SK-N-SH (cell line): ENCODE measurements around the gene BAIAP3. TPM values are rescaled to one million over a fixed set of nuclear protein-coding genes. Genes with fewer than 3 reads are reported as not detected.
A peak's percentile ranks its signal among the peaks of the same experiment; 100 is the strongest.

Source experiments
- CTCF ChIA-PET: fragments of 300-600, 350-600 bp; formaldehyde crosslinking; extraction: SDS; loops from one replicate; lab custom pipeline; 2021; lab: Yijun Ruan, JAX
- POLR2A ChIA-PET: fragments of 350-600 bp; sonication (Branson Sonifier 250); formaldehyde crosslinking; extraction: SDS; loops from one replicate; lab custom pipeline; 2020; ENCODE audit warnings: antibody characterized with exemption, inconsistent platforms; lab: Yijun Ruan, JAX
- DNase-seq: peaks from one replicate; pipeline ENCODE4 v3.0.0; 2012
- H2AFZ ChIP-seq: fragments of 200-600 bp; sonication (generic); 2 replicates; pipeline ENCODE4 v1.8.1; 2016; ENCODE audit warnings: antibody characterized with exemption, mild to moderate bottlenecking, low read depth
- H3F3A ChIP-seq: fragments of 200-600 bp; sonication (generic); replicated peaks from 2 replicates; pipeline ENCODE3; 2016; ENCODE audit warnings: antibody characterized with exemption, mild to moderate bottlenecking; ENCODE audit not compliant: insufficient read depth
- H3K27ac ChIP-seq, 2 experiments: fragments of 200-500 bp in 1 of 2; fragments of 200-600 bp in 1 of 2; sonication (Bioruptor generic) in 1 of 2; sonication (generic), shearing (Covaris generic) in 1 of 2; 2 replicates each; pipeline versions ENCODE4 v1.5.1 to v1.6.1; 2014 to 2016; ENCODE audit warnings: low read depth in 2 of 2, inconsistent platforms in 1 of 2, low read length in 1 of 2, mild to moderate bottlenecking in 1 of 2, mixed read lengths in 1 of 2
- H3K27me3 ChIP-seq: fragments of 200-600 bp; sonication (generic), shearing (Covaris generic); 2 replicates; pipeline ENCODE4 v1.6.1; 2016; ENCODE audit warnings: mixed run types; ENCODE audit not compliant: insufficient read depth
- H3K36me3 ChIP-seq, 2 experiments: fragments of 200-500 bp in 1 of 2; fragments of 200-600 bp in 1 of 2; sonication (Bioruptor generic) in 1 of 2; sonication (generic) in 1 of 2; replicated peaks in 1 of 2; 2 replicates each; pipeline versions ENCODE3 to v1.5.1; 2014 to 2016; ENCODE audit warnings: low read length in 1 of 2, mild to moderate bottlenecking in 1 of 2; ENCODE audit not compliant: insufficient read depth in 2 of 2, control insufficient read depth in 1 of 2
- H3K4me1 ChIP-seq, 2 experiments: fragments of 200-500 bp in 1 of 2; fragments of 200-600 bp in 1 of 2; sonication (Bioruptor generic) in 1 of 2; sonication (generic), shearing (Covaris generic) in 1 of 2; 2 replicates each; pipeline versions ENCODE4 v1.5.1 to v1.6.1; 2014 to 2016; ENCODE audit warnings: low read depth in 1 of 2, low read length in 1 of 2, mixed run types in 1 of 2; ENCODE audit not compliant: insufficient read depth in 2 of 2, control insufficient read depth in 1 of 2
- H3K4me2 ChIP-seq: fragments of 200-600 bp; sonication (generic), shearing (Covaris generic); 2 replicates; pipeline ENCODE4 v1.6.1; 2017; ENCODE audit warnings: mixed run types
- H3K4me3 ChIP-seq, 2 experiments: fragments of 200-500 bp in 1 of 2; fragments of 200-600 bp in 1 of 2; sonication (Bioruptor generic) in 1 of 2; sonication (generic), shearing (Covaris generic) in 1 of 2; 2 replicates each; pipeline versions ENCODE4 v1.5.1 to v1.8.1; 2014 to 2016; ENCODE audit warnings: low read depth in 2 of 2, inconsistent platforms in 1 of 2, low read length in 1 of 2, mild to moderate bottlenecking in 1 of 2, mixed read lengths in 1 of 2, moderate library complexity in 1 of 2
- H3K79me2 ChIP-seq: fragments of 200-600 bp; sonication (generic); 2 replicates; pipeline ENCODE4 v1.8.1; 2017; ENCODE audit warnings: mild to moderate bottlenecking; ENCODE audit not compliant: insufficient read depth
- H3K9ac ChIP-seq: fragments of 200-600 bp; sonication (generic); 2 replicates; pipeline ENCODE4 v1.6.1; 2017; ENCODE audit warnings: mixed run types
- H3K9me2 ChIP-seq: fragments of 200-600 bp; sonication (generic); 2 replicates; pipeline ENCODE4 v1.6.1; 2017; ENCODE audit warnings: mixed run types
- H3K9me3 ChIP-seq: fragments of 200-600 bp; sonication (generic); 2 replicates; pipeline ENCODE4 v1.6.1; 2017; ENCODE audit warnings: mixed run types, mild to moderate bottlenecking, moderate library complexity
- H4K20me1 ChIP-seq: fragments of 200-600 bp; sonication (generic); 2 replicates; pipeline ENCODE4 v1.6.1; 2017; ENCODE audit warnings: mild to moderate bottlenecking, mixed run types; ENCODE audit not compliant: insufficient read depth
- ELF1 ChIP-seq: IDR thresholded peaks from 2 replicates; pipeline ENCODE4 v1.4.0; 2012
- EP300 ChIP-seq, 2 experiments: IDR thresholded peaks; 2 replicates each; pipeline versions ENCODE4 v1.4.0 to v1.6.1; 2012; ENCODE audit warnings: borderline replicate concordance in 1 of 2, low read depth in 1 of 2, low read length in 1 of 2
- FOSL2 ChIP-seq: IDR thresholded peaks from 2 replicates; pipeline ENCODE4 v1.4.0; 2012; ENCODE audit warnings: low read depth, mild to moderate bottlenecking, moderate library complexity, borderline replicate concordance
- FOXJ3 ChIP-seq: sonication (generic); formaldehyde crosslinking; IDR thresholded peaks from 2 replicates; pipeline ENCODE4 v1.5.1; 2020; ENCODE audit warnings: mild to moderate bottlenecking, missing genetic modification reagents
- JUND ChIP-seq: IDR thresholded peaks from 2 replicates; pipeline ENCODE4 v1.4.0; 2012
- MEF2A ChIP-seq: IDR thresholded peaks from 2 replicates; pipeline ENCODE4 v1.4.0; 2012; ENCODE audit warnings: low read depth, borderline replicate concordance
- MXI1 ChIP-seq: IDR thresholded peaks from 2 replicates; pipeline ENCODE4 v1.6.1; 2012; ENCODE audit warnings: mild to moderate bottlenecking, low read depth, low read length, improper control_type of control experiment
- NRF1 ChIP-seq: IDR thresholded peaks from 2 replicates; pipeline ENCODE4 v1.6.1; 2012; ENCODE audit warnings: low read depth, mild to moderate bottlenecking, low read length
- POLR2AphosphoS5 ChIP-seq: IDR thresholded peaks from 2 replicates; pipeline ENCODE4 v1.6.1; 2012; ENCODE audit warnings: low read depth, low read length
- RAD21 ChIP-seq: IDR thresholded peaks from 2 replicates; pipeline ENCODE4 v1.6.1; 2012; ENCODE audit warnings: mild to moderate bottlenecking, low read length
- RCOR1 ChIP-seq: fragments of 150-350 bp; IDR thresholded peaks from 2 replicates; pipeline ENCODE4 v1.6.1; 2017; ENCODE audit warnings: antibody characterized with exemption, low read length
- RXRA ChIP-seq: IDR thresholded peaks from 2 replicates; pipeline ENCODE4 v1.4.0; 2012; ENCODE audit warnings: low read depth, mild to moderate bottlenecking, borderline replicate concordance
- SIN3A ChIP-seq: IDR thresholded peaks from 2 replicates; pipeline ENCODE4 v1.6.1; 2012; ENCODE audit warnings: low read depth, mild to moderate bottlenecking, low read length, moderate library complexity, borderline replicate concordance
- SMC3 ChIP-seq: IDR thresholded peaks from 2 replicates; pipeline ENCODE4 v1.6.1; 2012; ENCODE audit warnings: low read depth, low read length, improper control_type of control experiment
- TAF1 ChIP-seq: IDR thresholded peaks from 2 replicates; pipeline ENCODE4 v1.6.1; 2012; ENCODE audit warnings: low read depth, mild to moderate bottlenecking, low read length, moderate library complexity, borderline replicate concordance
- TCF12 ChIP-seq: IDR thresholded peaks from 2 replicates; pipeline ENCODE4 v1.4.0; 2012
- TEAD4 ChIP-seq: IDR thresholded peaks from 2 replicates; pipeline ENCODE4 v1.4.0; 2012; ENCODE audit warnings: mild to moderate bottlenecking, borderline replicate concordance; ENCODE audit not compliant: insufficient read depth
- YY1 ChIP-seq: IDR thresholded peaks from 2 replicates; pipeline ENCODE4 v1.4.0; 2012; ENCODE audit warnings: low read depth, mild to moderate bottlenecking
- WGBS: methylation state at CpG from one replicate; pipeline ENCODE4 v1.1.6; 2017; ENCODE audit warnings: low lambda C conversion rate; 5-methylcytosine and 5-hydroxymethylcytosine counted together
- polyA plus RNA-seq, 3 experiments: library from polyadenylated mRNA; depleted of rRNA; stranded (reverse); fragments of >200 nt; gene quantifications; 2 replicates each; pipeline ENCODE4 v1.2.3, GENCODE V29; 2012
- TF ChIP-seq, protein P1 (sequence below): IDR thresholded peaks from 2 replicates; pipeline ENCODE4 v1.4.0; 2012; ENCODE audit warnings: low read depth, borderline replicate concordance
- TF ChIP-seq, protein P2 (sequence below): fragments of 150-350 bp; IDR thresholded peaks from 2 replicates; pipeline ENCODE4 v1.6.1; 2017; ENCODE audit warnings: antibody characterized with exemption, low read length, low read depth, borderline replicate concordance
- TF ChIP-seq, protein P3 (sequence below): IDR thresholded peaks from 2 replicates; pipeline ENCODE4 v1.4.0; 2012; ENCODE audit warnings: low read depth
- TF ChIP-seq, protein P4 (sequence below): IDR thresholded peaks from 2 replicates; pipeline ENCODE4; 2012

The BAIAP3 gene
- polyA plus RNA-seq, 1 of the 3 experiments (the other 2 are of a cell fraction), result 1.1 TPM

DNA sequence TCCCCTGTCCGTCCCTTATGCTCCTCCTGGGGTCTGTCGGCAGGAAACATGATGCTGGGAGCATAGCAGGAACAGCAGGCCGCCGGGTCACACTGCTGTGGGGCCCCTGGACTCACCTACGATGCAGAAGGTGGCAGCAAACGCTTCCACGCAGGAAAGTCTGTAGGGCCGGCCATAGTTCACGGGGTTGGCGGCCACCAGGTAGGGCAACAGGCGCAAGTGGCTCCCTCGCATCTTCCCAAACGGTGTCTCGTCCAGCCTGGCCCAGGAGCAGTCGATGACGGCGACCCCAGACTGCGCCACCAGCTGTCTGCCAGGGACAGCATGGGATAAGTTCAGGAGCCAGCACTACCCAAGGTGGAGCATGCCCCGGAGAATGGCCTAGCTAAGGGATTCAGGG is 17.2 kb downstream of the BAIAP3 start:
- H3F3A ChIP-seq, result no peaks in the 10 kb centered on the region
- no peaks in the 10 kb centered on the region for H3K27me3 ChIP-seq
- H3K9me2 ChIP-seq, result no peaks in the 10 kb centered on the region
- no peaks in the 10 kb centered on the region for H3K9me3 ChIP-seq
- no peak overlapping the region for H2AFZ ChIP-seq
- H3K4me1 ChIP-seq, result peaks cover 0 to 15% of the 10 kb centered on the region in 2 experiments; a peak in 2 of 4 replicates
- peaks cover 5% of the 10 kb centered on the region; the same call in 1 of the 2 replicates for H4K20me1 ChIP-seq
- peaks cover 49% of the 10 kb centered on the region for H3K79me2 ChIP-seq
- WGBS, result 80% methylated on average over 13 of the region's 19 CpGs
- H3K36me3 ChIP-seq, result peaks cover 0 to 19% of the 10 kb centered on the region in 2 experiments
- TF ChIP-seq TAF1 (no peak), NRF1 (no peak), MXI1 (no peak), RAD21 (no peak), FOSL2 (no peak)
- TF ChIP-seq, protein P1, sequence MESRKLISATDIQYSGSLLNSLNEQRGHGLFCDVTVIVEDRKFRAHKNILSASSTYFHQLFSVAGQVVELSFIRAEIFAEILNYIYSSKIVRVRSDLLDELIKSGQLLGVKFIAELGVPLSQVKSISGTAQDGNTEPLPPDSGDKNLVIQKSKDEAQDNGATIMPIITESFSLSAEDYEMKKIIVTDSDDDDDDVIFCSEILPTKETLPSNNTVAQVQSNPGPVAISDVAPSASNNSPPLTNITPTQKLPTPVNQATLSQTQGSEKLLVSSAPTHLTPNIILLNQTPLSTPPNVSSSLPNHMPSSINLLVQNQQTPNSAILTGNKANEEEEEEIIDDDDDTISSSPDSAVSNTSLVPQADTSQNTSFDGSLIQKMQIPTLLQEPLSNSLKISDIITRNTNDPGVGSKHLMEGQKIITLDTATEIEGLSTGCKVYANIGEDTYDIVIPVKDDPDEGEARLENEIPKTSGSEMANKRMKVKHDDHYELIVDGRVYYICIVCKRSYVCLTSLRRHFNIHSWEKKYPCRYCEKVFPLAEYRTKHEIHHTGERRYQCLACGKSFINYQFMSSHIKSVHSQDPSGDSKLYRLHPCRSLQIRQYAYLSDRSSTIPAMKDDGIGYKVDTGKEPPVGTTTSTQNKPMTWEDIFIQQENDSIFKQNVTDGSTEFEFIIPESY, result no peak
- H3K4me3 ChIP-seq, result peak overlapping the region; percentile 98
- H3K4me2 ChIP-seq, result peak overlapping the region; percentile 98
- no peak overlapping the region for H3K27ac ChIP-seq
- DNase-seq, result no peak
- POLR2A ChIA-PET, result no interaction called here
- CTCF ChIA-PET, result interaction anchor here (2.3 kb wide), 1 partner anchor 12 kb away, joined by 11 read pairs; no protein-coding TSS in a partner anchor
- peak overlapping the region; percentile 82 for H3K9ac ChIP-seq

DNA sequence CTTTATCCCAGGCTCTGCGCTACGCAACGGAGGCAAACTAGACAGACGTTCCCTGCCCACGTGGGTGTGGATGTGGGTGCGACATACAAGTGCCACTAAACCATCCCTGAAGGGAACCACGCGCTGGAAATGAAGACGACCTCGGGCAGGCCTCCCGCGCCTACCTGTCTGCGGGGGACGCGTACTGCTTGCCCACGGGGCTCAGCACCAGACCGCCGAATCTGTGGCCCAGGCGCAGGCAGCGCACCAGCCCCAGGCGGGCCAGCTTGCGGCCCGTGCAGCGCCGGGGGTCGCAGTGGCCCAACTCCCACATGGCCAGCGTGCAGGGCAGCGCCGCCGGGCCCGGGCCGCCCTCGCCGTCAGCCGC is 17.8 kb downstream of the BAIAP3 start:
- Histone ChIP-seq H3K4me1 (peaks cover 0 to 15% of the 10 kb centered on the region in 2 experiments; a peak in 2 of 4 replicates), H3K27me3 (no peaks in the 10 kb centered on the region), H2AFZ (no peak overlapping the region), H3K9me3 (no peaks in the 10 kb centered on the region), H4K20me1 (peaks cover 10% of the 10 kb centered on the region; the same call in 1 of the 2 replicates), H3K79me2 (peaks cover 54% of the 10 kb centered on the region), H3K4me2 (peak overlapping the region; percentile 98), H3K36me3 (peaks cover 0 to 19% of the 10 kb centered on the region in 2 experiments), H3K9me2 (no peaks in the 10 kb centered on the region), H3K9ac (peak overlapping the region; percentile 82), H3K4me3 (peak overlapping the region; percentile 98), H3K27ac (peak overlapping the region in 1 of 2 experiments; percentile 56; a peak in 1 of 4 replicates), H3F3A (no peaks in the 10 kb centered on the region)
- TF ChIP-seq FOXJ3 (CRISPR knock-in tag) (no peak), MEF2A (no peak), JUND (no peak), EP300 (IDR thresholded peaks at IDR 0.05; ENCODE audit: borderline replicate concordance in 1 of 2, low read depth in 1 of 2, low read length in 1 of 2) (no peak), YY1 (no peak), TCF12 (no peak), ELF1 (no peak), POLR2AphosphoS5 (no peak), NRF1 (no peak), SIN3A (no peak), TEAD4 (no peak), MXI1 (no peak), RCOR1 (no peak), SMC3 (no peak), RAD21 (no peak), RXRA (no peak)
- TF ChIP-seq, protein P2, sequence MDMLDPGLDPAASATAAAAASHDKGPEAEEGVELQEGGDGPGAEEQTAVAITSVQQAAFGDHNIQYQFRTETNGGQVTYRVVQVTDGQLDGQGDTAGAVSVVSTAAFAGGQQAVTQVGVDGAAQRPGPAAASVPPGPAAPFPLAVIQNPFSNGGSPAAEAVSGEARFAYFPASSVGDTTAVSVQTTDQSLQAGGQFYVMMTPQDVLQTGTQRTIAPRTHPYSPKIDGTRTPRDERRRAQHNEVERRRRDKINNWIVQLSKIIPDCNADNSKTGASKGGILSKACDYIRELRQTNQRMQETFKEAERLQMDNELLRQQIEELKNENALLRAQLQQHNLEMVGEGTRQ, result no peak
- TF ChIP-seq, protein P3, sequence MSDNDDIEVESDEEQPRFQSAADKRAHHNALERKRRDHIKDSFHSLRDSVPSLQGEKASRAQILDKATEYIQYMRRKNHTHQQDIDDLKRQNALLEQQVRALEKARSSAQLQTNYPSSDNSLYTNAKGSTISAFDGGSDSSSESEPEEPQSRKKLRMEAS, result no peak
- TF ChIP-seq, protein P1, result no peak
- TF ChIP-seq, protein P4, sequence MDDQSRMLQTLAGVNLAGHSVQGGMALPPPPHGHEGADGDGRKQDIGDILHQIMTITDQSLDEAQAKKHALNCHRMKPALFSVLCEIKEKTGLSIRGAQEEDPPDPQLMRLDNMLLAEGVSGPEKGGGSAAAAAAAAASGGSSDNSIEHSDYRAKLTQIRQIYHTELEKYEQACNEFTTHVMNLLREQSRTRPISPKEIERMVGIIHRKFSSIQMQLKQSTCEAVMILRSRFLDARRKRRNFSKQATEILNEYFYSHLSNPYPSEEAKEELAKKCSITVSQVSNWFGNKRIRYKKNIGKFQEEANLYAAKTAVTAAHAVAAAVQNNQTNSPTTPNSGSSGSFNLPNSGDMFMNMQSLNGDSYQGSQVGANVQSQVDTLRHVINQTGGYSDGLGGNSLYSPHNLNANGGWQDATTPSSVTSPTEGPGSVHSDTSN, result no peak
- WGBS, result 4% methylated on average over 15 of the region's 35 CpGs
- no peak for DNase-seq
- POLR2A ChIA-PET, result no interaction called here
- CTCF ChIA-PET, result interaction anchor here (2.3 kb wide), 1 partner anchor 13 kb away, joined by 11 read pairs; no protein-coding TSS in a partner anchor
